Neural crest cell (in vitro differentiated cells): ENCODE measurements around the gene C6orf118. TPM values are rescaled to one million over a fixed set of nuclear protein-coding genes. Genes with fewer than 3 reads are reported as not detected.

Experiments used
- DNase-seq: peaks from one replicate; pipeline ENCODE4 v3.0.0; 2021; ENCODE audit warnings: low read depth, mixed read lengths, low spot score
- H3K27ac Mint-ChIP-seq: one replicate; pipeline ENCODE4 v1.8.0; 2021; ENCODE audit warnings: mild to moderate bottlenecking, mixed read lengths; ENCODE audit not compliant: unreplicated experiment
- H3K27me3 Mint-ChIP-seq: 2 replicates; pipeline ENCODE4 v1.8.0; 2021; ENCODE audit warnings: low read depth, mild to moderate bottlenecking, mixed read lengths
- H3K36me3 Mint-ChIP-seq: 2 replicates; pipeline ENCODE4 v1.8.0; 2021; ENCODE audit warnings: low read depth, mild to moderate bottlenecking, mixed read lengths
- H3K4me1 Mint-ChIP-seq: 2 replicates; pipeline ENCODE4 v1.8.0; 2021; ENCODE audit warnings: mixed read lengths
- H3K4me3 Mint-ChIP-seq: one replicate; pipeline ENCODE4 v1.8.0; 2021; ENCODE audit warnings: mild to moderate bottlenecking, mixed read lengths
- H3K9me3 Mint-ChIP-seq: 2 replicates; pipeline ENCODE4 v1.8.0; 2021; ENCODE audit warnings: mixed read lengths
- total RNA-seq: library from RNA; stranded (reverse); gene quantifications from 2 replicates; pipeline ENCODE4 v1.2.1, GENCODE V29; 2021
- TF ChIP-seq, protein P1 (sequence below): fragments of 200-600 bp; sonication (generic); conservative IDR thresholded peaks from 2 replicates; pipeline ENCODE4 v1.5.0; 2021; ENCODE audit warnings: antibody characterized with exemption, mild to moderate bottlenecking

Gene C6orf118
- total RNA-seq, 1 donor from 2014 or later, result 8.2 TPM

DNA sequence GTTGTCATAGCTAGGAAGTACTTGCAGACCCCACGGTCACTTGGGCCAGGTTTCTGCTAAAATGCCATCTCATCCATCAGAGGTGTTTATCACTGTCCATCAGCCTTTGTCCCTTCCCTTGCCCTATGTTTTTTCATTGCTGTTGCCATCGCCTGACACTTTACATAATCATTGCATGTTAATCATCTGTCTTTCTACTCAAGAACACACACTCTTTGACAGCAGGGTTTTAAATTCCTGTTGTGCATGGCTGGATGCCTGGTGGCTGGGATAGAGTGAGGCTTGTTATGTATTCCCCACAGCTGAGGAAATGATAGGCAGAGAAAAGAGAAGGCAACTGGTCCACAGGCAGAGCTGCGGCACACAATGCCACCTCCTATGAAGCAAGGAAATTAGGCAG, 11.7 kb upstream of the C6orf118 start:
- H3K9me3 Mint-ChIP-seq, result peaks cover 28% of the 10 kb centered on the region
- H3K27me3 Mint-ChIP-seq, result no peaks in the 10 kb centered on the region
- H3K4me3 Mint-ChIP-seq, result no peak overlapping the region
- DNase-seq, result no peak
- TF ChIP-seq, protein P1, sequence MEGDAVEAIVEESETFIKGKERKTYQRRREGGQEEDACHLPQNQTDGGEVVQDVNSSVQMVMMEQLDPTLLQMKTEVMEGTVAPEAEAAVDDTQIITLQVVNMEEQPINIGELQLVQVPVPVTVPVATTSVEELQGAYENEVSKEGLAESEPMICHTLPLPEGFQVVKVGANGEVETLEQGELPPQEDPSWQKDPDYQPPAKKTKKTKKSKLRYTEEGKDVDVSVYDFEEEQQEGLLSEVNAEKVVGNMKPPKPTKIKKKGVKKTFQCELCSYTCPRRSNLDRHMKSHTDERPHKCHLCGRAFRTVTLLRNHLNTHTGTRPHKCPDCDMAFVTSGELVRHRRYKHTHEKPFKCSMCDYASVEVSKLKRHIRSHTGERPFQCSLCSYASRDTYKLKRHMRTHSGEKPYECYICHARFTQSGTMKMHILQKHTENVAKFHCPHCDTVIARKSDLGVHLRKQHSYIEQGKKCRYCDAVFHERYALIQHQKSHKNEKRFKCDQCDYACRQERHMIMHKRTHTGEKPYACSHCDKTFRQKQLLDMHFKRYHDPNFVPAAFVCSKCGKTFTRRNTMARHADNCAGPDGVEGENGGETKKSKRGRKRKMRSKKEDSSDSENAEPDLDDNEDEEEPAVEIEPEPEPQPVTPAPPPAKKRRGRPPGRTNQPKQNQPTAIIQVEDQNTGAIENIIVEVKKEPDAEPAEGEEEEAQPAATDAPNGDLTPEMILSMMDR, result no peak
- H3K27ac Mint-ChIP-seq, result no peak overlapping the region
- no peaks in the 10 kb centered on the region for H3K4me1 Mint-ChIP-seq
- peaks cover 17% of the 10 kb centered on the region for H3K36me3 Mint-ChIP-seq

DNA sequence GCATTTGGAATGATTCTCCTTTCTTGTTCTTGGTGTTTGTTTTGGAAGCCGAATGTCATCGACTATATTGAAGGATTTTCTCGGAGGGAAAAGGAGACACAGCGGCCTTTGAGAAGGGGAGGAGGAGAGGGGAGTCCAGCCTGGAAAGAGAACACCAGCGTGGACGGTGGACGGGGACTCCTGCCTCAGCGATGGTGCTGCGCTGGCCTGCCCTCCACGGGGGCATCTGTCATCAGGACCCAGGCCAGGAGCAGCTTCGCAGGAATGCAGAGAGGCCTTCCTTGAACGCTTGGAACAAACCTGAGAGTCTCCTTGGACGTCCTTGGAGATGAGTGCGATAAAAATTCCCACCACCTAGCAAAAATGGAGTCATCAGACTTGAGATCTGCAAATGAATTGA, 8.3 kb upstream of the C6orf118 start:
- H3K27ac Mint-ChIP-seq, result no peak overlapping the region
- no peak for DNase-seq
- H3K4me3 Mint-ChIP-seq, result no peak overlapping the region
- no peaks in the 10 kb centered on the region for H3K4me1 Mint-ChIP-seq
- H3K36me3 Mint-ChIP-seq, result peaks cover 9% of the 10 kb centered on the region
- peaks cover 24% of the 10 kb centered on the region for H3K9me3 Mint-ChIP-seq
- H3K27me3 Mint-ChIP-seq, result no peaks in the 10 kb centered on the region
- TF ChIP-seq, protein P1, result no peak

DNA sequence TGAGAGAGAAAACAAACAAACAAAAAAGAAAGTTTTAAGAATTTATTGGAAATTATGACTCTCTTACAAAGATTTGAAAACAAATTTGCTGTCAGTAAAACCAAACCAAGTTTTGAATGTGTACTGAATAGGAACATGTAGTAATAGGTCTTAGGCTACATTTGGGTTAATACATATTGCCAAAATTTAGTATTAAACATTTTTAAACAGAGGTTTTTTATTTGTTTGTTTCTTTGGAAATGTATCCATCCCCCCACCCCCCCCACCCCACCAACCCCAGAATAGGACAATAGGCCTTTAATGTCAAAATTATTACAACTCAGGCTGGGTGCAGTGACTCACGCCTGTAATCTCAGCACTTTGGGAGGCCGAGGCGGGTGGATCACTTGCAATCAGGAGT, 2.5 kb downstream of the C6orf118 start:
- Mint-ChIP-seq H3K4me3 (no peak overlapping the region), H3K9me3 (peaks cover 5% of the 10 kb centered on the region), H3K27me3 (no peaks in the 10 kb centered on the region), H3K4me1 (peaks cover 31% of the 10 kb centered on the region), H3K36me3 (peaks cover 12% of the 10 kb centered on the region), H3K27ac (no peak overlapping the region)
- TF ChIP-seq, protein P1, result no peak
- no peak for DNase-seq

DNA sequence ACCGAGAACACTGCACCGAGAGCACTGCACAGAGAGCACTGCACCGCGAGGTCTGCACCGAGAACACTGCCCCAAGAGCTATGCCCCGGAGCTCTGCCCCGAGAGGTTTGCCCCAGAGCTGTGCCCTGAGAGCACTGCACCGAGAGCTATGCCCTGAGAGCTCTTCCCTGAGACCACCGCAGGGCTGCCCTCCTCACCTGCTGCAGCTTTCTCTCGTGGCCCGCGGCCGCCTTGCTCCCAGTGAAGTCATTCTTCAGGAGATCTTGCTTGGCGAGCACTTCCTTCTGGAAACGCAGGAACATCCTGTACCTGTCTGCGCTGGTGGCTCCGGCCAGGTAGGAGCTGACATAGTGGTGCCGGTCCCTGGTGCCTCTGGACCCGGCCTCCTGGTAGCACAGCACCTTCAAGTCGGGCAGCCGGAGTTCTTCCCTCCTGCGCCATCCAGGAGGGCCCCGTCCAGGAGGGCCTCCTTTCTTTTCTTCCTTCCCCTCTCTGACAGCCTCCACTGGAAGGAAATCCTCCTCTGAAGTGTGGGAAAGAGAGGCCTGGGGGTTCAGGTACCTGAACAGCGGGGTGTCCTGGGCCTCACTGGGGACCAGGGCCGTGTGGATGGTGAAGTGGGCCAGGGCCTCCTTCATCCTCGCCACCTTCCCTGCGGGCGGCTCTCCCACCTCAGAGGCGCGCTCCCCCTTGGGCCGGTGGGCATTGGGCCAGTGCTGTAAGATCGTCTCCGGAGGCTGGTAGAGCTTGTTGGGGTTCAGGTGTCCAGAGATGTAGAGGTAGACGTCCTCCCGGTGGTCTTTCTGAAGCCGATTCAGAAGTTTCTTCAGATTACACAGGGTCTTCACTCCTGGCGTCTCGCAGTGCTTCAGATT, 7.8 kb downstream of the C6orf118 start:
- no peak for DNase-seq
- Mint-ChIP-seq H3K36me3 (peaks cover 12% of the 10 kb centered on the region), H3K27ac (no peak overlapping the region), H3K4me1 (peaks cover 31% of the 10 kb centered on the region), H3K27me3 (no peaks in the 10 kb centered on the region), H3K4me3 (no peak overlapping the region), H3K9me3 (peaks cover 5% of the 10 kb centered on the region)
- TF ChIP-seq, protein P1, result no peak

DNA sequence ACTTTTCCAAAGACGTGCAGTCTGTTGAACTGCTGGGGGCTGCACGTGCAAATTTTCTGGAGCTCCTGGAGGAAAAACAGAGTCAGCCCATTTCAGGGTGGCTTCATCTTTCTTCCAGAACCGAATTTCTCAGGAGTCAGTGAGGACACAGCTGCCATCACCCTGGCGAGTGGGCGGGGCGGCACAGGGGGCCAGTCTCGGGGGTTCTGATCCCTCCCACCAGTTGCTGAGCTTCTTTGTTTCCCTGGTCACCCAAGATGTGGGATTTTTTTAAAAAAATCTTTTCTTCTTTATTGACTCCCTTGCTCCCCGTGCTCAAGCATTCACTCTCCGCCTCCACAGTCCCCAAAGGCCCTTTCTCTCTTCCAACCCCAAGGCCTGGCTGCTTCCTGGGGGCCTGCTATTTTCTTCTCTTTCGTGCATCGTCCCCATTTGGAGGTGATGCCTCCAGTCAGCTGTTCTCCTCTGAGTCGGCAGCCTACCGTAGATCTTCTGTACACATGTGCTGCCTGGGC, 8.9 kb downstream of the C6orf118 start:
- TF ChIP-seq, protein P1, result no peak
- Mint-ChIP-seq H3K4me1 (peaks cover 31% of the 10 kb centered on the region), H3K9me3 (peaks cover 5% of the 10 kb centered on the region), H3K27me3 (no peaks in the 10 kb centered on the region), H3K27ac (no peak overlapping the region), H3K36me3 (peaks cover 17% of the 10 kb centered on the region), H3K4me3 (no peak overlapping the region)
- DNase-seq, result no peak
